DMS 273 treated with DMSO at 0.1 percent for 48 hours (cell line): Measurements from ENCODE around the gene EXOC6.
"Not testable (repeated sequence)": the region's sequence is repeated elsewhere in the genome, so short reads cannot be mapped to it uniquely, and the experiment has no call there.

Experiments
- DNase-seq: peaks from one replicate; lab custom pipeline; 2025; lab: John Stamatoyannopoulos, UW

EXOC6 gene

GRCh38 chr10:92880233-92880861 lies 32.0 kb downstream of the EXOC6 start:
- DNase-seq: peak; percentile 14

GRCh38 chr10:92880917-92881316 lies 32.6 kb downstream of the EXOC6 start:
- DNase-seq: no peak

DNA sequence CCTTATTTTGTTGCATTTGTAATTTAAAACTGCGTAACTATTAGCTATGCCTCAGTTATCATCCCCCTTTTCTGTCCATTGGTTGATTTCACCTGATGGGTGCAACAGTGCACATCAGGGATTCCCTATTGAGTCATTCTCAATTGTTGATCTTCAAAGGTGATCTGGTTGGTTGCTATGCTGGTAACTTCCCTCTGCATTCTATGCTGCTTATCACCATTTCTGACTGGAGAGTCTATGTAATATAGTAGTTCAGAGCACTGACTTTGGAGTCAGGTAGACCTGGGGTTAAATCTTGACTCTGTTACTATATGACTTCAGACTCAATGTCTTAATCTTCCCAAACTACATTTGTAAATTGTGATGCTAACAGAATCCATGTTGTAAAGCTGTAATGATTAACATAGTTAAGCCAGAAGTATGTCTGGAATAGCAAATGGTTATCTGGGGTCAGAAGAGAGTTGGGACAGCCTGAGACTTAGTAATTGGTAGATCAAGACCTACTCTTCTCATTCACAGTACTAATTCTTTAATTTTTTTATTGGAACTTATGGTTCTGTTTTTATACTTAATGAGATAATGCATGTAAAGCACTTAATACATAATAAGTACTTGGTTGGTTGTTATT lies 38.1 kb downstream of the EXOC6 start:
- no peak for DNase-seq

GRCh38 chr10:92890471-92890870 lies 42.2 kb downstream of the EXOC6 start:
- DNase-seq: no peak

DNA sequence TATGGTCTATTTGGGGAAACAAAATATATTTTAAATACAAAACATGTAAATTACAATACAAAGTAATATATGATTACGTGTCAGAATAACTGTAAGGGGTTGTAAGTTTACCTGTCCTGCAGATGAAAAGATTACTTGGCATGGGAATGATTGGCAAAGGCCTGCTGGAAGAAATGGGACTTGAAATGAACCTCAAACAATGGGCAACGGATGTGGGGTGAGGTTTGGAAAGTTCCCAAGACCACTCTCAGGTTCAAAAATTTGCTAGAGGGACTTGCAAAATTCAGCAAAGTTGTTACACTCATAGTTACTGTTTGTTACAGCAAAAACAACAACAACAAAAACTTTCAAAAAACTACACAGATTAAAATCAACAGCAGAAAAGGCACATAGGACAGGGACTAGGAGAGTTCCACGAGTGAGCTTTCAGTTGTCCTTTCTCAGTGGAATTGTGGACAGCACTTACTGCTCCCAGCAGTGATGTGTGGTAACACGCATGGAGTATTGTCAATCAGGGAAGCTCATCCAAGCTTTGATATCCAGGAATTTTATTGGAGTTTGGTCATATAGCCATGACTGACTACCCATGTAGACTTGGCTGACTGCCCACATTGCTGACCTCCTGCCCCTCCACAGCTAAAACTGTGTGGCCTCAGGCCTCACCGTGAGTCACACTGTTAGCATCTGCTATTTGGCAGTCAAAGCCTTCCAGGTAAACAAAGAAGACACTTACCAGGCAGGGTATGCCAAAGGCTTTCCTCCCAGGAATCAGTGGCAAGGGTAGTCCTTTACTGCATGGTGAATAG lies 43.8 kb downstream of the EXOC6 start:
- DNase-seq: no peak

GRCh38 chr10:92892691-92893054 lies 44.4 kb downstream of the EXOC6 start:
- DNase-seq: no peak

DNA sequence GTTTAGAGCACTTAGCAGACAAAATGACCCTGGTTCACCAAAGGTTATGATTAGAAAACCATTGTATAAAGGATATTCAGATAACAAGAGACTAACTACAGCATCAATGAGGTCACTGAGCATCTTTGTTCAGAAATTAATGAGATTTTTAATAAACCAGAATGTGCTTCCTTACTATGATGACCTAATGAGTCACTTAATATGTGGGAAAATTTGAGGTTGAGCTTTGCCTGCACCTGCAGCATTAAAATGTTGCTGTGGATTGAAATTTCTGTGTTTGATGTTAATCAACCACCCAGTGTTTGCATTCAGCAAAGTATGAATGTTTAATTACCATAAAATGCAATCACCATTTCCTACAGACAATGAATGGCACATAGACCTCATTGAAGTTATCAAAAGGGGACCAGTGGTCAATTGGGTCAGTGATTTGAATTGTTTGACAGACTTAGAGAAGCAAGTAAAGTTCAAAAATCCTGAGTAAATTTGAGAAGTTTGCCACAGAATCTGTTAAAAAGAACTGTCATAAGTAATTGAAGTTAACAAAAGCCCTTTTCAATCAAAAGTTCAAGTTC lies 45.8 kb downstream of the EXOC6 start:
- DNase-seq: no peak

GRCh38 chr10:92897916-92898315 lies 49.6 kb downstream of the EXOC6 start:
- no peak for DNase-seq

- no peak for DNase-seq
These were observed 53.5 kb downstream of the EXOC6 start for GRCh38 chr10:92901819-92902251.

GRCh38 chr10:92903633-92904032 lies 55.3 kb downstream of the EXOC6 start:
- DNase-seq: no peak

- no peak for DNase-seq
These were observed 59.0 kb downstream of the EXOC6 start for GRCh38 chr10:92907280-92907679.

DNA sequence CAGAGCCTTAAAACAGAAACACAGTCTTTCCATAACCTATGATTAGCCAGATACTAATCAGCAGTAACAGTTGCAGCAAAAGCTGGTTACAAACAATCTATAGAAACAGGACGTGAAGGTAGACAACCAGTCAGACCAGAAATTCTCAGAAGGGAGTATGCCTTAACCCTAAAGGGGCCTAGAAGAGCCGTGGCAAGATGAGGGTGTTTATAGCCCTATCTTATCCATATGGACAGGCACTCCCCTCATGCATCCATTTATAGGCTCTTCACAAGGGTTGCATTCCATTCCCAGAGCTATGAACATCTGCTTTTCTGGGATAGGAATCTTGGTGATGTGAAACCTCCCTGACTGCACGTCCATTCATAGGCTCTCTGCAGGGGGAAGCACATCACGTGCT lies 64.3 kb downstream of the EXOC6 start:
- not testable (repeated sequence) for DNase-seq

GRCh38 chr10:92913973-92914372 lies 65.7 kb downstream of the EXOC6 start:
- no peak for DNase-seq

GRCh38 chr10:92914478-92915325 lies 66.4 kb downstream of the EXOC6 start:
- no peak for DNase-seq

DNA sequence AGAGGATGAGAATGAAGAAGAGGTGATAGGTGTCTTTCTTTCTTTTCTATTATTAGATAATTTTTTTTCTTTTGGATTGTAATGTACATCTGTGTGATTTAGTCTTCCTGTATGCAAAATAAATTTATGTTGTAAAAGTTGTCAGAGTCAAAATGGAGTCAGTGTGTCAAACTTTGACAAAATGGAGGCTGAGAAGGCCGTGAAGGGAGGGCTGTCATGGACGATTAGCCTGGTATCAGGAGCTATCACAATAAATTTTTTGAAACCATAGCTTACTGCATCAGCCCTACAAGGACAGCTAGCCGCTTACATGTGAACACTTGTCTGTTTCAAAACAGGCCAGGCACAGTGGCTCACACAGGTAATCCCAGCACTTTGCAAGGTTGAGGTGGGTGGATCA lies 67.6 kb downstream of the EXOC6 start:
- DNase-seq: no peak

DNA sequence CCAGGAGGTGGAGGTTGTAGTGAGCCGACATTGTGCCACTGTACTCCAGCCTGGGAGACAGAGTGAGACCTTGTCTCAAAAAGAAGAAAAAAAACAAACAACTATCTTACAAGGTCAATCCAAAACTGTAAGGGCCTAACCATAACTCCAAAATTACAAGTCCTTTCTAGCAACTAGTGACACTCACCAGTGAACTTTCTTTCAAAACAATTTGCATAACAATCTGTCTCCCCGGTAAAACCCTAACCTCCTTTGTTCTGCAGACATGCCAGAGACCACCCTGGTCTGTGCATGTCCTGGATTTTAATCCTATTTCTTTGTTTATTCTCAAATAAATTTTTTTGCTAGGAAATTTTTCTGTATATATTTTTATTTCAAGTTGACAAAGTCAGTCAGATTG lies 68.1 kb downstream of the EXOC6 start:
- no peak for DNase-seq

GRCh38 chr10:92918603-92919002 lies 70.3 kb downstream of the EXOC6 start:
- DNase-seq: no peak

DNA sequence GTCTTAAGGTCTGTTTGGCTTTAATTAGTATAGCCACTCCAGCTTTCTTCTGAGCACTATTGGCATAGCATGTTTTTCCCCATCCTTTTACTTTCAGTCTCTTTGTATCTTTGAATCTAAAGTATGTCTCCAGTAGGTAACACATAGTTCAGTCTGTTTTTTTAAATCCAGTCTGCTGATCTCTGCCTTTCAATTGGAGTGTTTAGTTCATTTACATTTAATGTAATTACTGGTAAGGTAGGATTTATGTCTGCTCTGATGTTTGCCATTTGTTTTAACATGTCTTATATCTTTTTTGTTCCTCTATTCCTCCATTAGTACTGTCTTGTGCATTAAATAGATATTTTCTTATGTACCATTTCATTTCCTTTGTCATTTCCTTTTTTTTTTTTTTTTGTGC lies 72.5 kb downstream of the EXOC6 start:
- no peak for DNase-seq

- DNase-seq: no peak
These were observed 75.1 kb downstream of the EXOC6 start for GRCh38 chr10:92923416-92923815.

DNA sequence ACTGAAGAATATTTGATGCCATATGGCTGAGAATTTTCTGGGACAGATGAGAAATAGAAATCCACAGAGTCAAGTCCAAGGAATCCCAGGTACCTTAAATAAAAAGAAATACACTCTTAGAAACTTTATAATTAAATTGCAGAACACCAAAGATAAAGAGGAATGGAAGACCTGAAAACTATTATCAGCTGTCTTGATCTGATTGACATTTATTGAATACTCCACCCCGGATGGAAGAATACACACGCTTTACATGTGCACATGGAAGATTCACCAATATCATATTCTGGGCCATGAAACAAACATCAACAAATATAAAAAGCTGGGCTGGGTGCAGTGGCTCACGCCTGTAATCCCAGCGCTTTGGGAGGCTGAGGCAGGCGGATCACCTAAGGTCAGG lies 81.6 kb downstream of the EXOC6 start:
- DNase-seq: no peak

DNA sequence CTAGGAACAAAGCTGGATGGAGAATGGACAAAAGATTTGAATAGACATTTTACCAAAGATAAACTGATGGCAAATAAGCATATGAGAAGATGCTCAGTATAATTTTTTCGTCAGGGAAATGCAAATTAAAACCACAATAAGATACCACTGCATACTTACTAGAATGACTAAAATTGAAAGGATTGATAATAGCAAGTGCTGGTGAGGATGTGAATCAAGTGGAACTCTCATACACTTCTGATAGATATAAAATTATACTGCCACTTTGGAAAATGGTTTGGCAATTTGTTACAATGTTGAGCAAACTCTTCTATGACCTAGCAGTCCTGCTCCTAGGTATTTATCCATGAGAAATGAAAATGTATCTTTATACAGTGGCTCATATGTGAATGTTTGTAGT lies 83.3 kb downstream of the EXOC6 start:
- DNase-seq: no peak

- no peak for DNase-seq
These were observed 89.6 kb downstream of the EXOC6 start for GRCh38 chr10:92937876-92938275.
